Measurements from ENCODE around the gene MRPL52. TPM values are rescaled to one million over a fixed set of nuclear protein-coding genes. Genes with fewer than 3 reads are reported as not detected.

The MRPL52 gene
- total and polyA plus RNA-seq, 8 donors = 29.1 to 85.0 (median 45.8) TPM

GRCh38 chr14:22842211-22843122 lies 12.8 kb downstream of the MRPL52 start:
- WGBS, 2 donors = 89 to 90% methylated on average over 28 of the region's 28 CpGs
- Histone ChIP-seq H3K9me3 (no peaks in the 10 kb centered on the region), H3K27ac (no peak overlapping the region), H3K36me3 (peaks cover 0 to 50% (median 34%) of the 10 kb centered on the region in 3 donors), H3K4me3 (no peak overlapping the region), H3K4me1 (peaks cover 0 to 11% (median 0%) of the 10 kb centered on the region in 3 donors), H3K27me3 (no peaks in the 10 kb centered on the region)
- no peak for FAIRE-seq
- no peak for ATAC-seq
- no peak for DNase-seq
- intact Hi-C loops (cut with DNase I) = no loop called here
- no peak for TF ChIP-seq CTCF (IDR thresholded peaks at IDR 0.05)

GRCh38 chr14:22843123-22843925 lies 13.6 kb downstream of the MRPL52 start:
- peaks cover 0 to 50% (median 34%) of the 10 kb centered on the region in 3 donors for H3K36me3 ChIP-seq
- no peak for FAIRE-seq
- no peak overlapping the region for H3K27ac ChIP-seq

GRCh38 chr14:22844221-22845102 lies 14.8 kb downstream of the MRPL52 start:
- Histone ChIP-seq H3K36me3 (peaks cover 0 to 50% (median 34%) of the 10 kb centered on the region in 3 donors), H3K9me3 (no peaks in the 10 kb centered on the region), H3K27ac (no peak overlapping the region), H3K4me1 (peaks cover 0 to 3% (median 0%) of the 10 kb centered on the region in 3 donors), H3K4me3 (no peak overlapping the region), H3K27me3 (no peaks in the 10 kb centered on the region)
- ATAC-seq (no peak), DNase-seq (no peak), FAIRE-seq (no peak)
- no peak for TF ChIP-seq CTCF (IDR thresholded peaks at IDR 0.05)
- intact Hi-C loops (cut with DNase I) = no loop called here
- 90 to 91% methylated on average over 22 of the region's 22 CpGs for WGBS, 2 donors

More at GRCh38 chr14:22843123-22843925, 13.6 kb downstream of the MRPL52 start:
- H3K4me1 ChIP-seq = peaks cover 0 to 13% (median 0%) of the 10 kb centered on the region in 3 donors
- no peaks in the 10 kb centered on the region for H3K9me3 ChIP-seq
- no peak for TF ChIP-seq CTCF (IDR thresholded peaks at IDR 0.05)
- DNase-seq (no peak), ATAC-seq (no peak)
- no peak overlapping the region for H3K4me3 ChIP-seq
- intact Hi-C loops (cut with DNase I) = no loop called here
- H3K27me3 ChIP-seq = no peaks in the 10 kb centered on the region
- 89 to 93% methylated on average over 21 of the region's 21 CpGs for WGBS, 2 donors

- Histone ChIP-seq H3K27ac (no peak overlapping the region), H3K4me3 (no peak overlapping the region), H3K4me1 (peaks cover 0 to 3% (median 0%) of the 10 kb centered on the region in 3 donors), H3K36me3 (peaks cover 0 to 50% (median 34%) of the 10 kb centered on the region in 3 donors), H3K27me3 (no peaks in the 10 kb centered on the region), H3K9me3 (no peaks in the 10 kb centered on the region)
- ATAC-seq = no peak
- 84 to 95% methylated on average over 9 of the region's 9 CpGs for WGBS, 2 donors
- no peak for DNase-seq
- FAIRE-seq = no peak
- TF ChIP-seq CTCF (IDR thresholded peaks at IDR 0.05) = no peak
- intact Hi-C loops (cut with DNase I) = no loop called here
These were observed 15.4 kb downstream of the MRPL52 start for GRCh38 chr14:22845103-22845394.

Measured in pancreas (tissue), 10 donors.